Left colon (tissue), 2 donors: ENCODE results near the gene VPS51. TPM values are rescaled to one million over a fixed set of nuclear protein-coding genes. Genes with fewer than 3 reads are reported as not detected.
A peak's percentile ranks its signal among the peaks of the same experiment; 100 is the strongest.
"Not testable (repeated sequence)": the region's sequence is repeated elsewhere in the genome, so short reads cannot be mapped to it uniquely, and the experiment has no call there.

Source experiments
- ATAC-seq: fragments of 200-7000 bp; cut with Tn5 transposase; one replicate; pipeline ENCODE4 v1.9.1; 2020; ENCODE audit warnings: mild to moderate bottlenecking, moderate library complexity
- DNase-seq, 2 donors: peaks; one replicate each; pipeline ENCODE4 v3.0.0-alpha.2; 2020
- intact Hi-C, 2 donors: fragments of 100-400 bp; cut with DNase I in 1 of 2; cut with micrococcal nuclease in 1 of 2; formaldehyde crosslinking; loops; one replicate each; pipeline versions ENCODE4 v1.11.2 to v1.14.0; 2022; cut with DNase I, micrococcal nuclease
- microRNA-seq, 2 donors: library from miRNA; unstranded; fragments of <30 nt; microRNA quantifications; one replicate each; pipeline versions ENCODE4 v1.1.0 to v1.2.0, GENCODE V29; 2020
- total RNA-seq, 2 donors: library from RNA; stranded (reverse); fragmentation: NEBNext Ultra II Directional; extraction: Animal tissue kit (Norgen Biotek cat#: 25700); gene quantifications; one replicate each; pipeline ENCODE4 v1.2.1, GENCODE V29; 2021
- donor health status: DM: no; HTN: no; CAD: no.
- donor health status: DM: yes; HTN: yes; CAD: no.

Gene VPS51
- total RNA-seq, 2 donors from 2014 or later, result 174 to 186 TPM

GRCh38 chr11:65150131-65150508, 54.1 kb downstream of the VPS51 start:
- intact Hi-C loops, ATAC-seq: not testable (repeated sequence)
- DNase-seq, result peak in 1 of 2 donors; percentile 22

- DNase-seq (peak; percentile 85 to 93), ATAC-seq (peak; percentile 94)
- intact Hi-C loops, result no loop called here
Observed at GRCh38 chr11:65150509-65151299, 54.7 kb downstream of the VPS51 start.

GRCh38 chr11:65151331-65151899, 55.4 kb downstream of the VPS51 start:
- ATAC-seq, result no peak
- DNase-seq, result peak in 1 of 2 donors; percentile 17
- intact Hi-C loops, result no loop called here

GRCh38 chr11:65152122-65152521, 56.1 kb downstream of the VPS51 start:
- DNase-seq, result peak in 1 of 2 donors; percentile 1
- ATAC-seq, result no peak
- intact Hi-C loops, result no loop called here

- DNase-seq, result no peak
- no peak for ATAC-seq
- intact Hi-C loops, result no loop called here
Observed at GRCh38 chr11:65156256-65156655, 60.2 kb downstream of the VPS51 start.

GRCh38 chr11:65156926-65157325, 60.9 kb downstream of the VPS51 start:
- no peak for DNase-seq
- intact Hi-C loops, result no loop called here
- ATAC-seq, result no peak

- no peak for ATAC-seq
- intact Hi-C loops, result no loop called here
- no peak for DNase-seq
Observed at GRCh38 chr11:65157336-65157735, 61.3 kb downstream of the VPS51 start.

- intact Hi-C loops, result no loop called here
- DNase-seq, result no peak
- no peak for ATAC-seq
Observed at GRCh38 chr11:65159012-65159411, 63.0 kb downstream of the VPS51 start.

- intact Hi-C loops, result no loop called here
- DNase-seq (no peak), ATAC-seq (no peak)
Observed at GRCh38 chr11:65160643-65161042, 64.6 kb downstream of the VPS51 start.

Small RNAs within 50 kb of the gene (microRNA-seq; reads per million reads assigned to microRNA genes)
- gene MIR6751, result 0 reads per million in 2 donors

Other genes starting within 250 kb of the VPS51 start
- gene EHD1, start 217.6 kb upstream of the VPS51 start, total RNA-seq, result 10 to 100 TPM; 76.1 to 91.5 TPM
- 10 to 100 TPM; 25.3 to 43.4 TPM for gene ATG2A, start 179.0 kb upstream of the VPS51 start, total RNA-seq
- 10 to 100 TPM; 25.1 to 39.6 TPM for gene PPP2R5B, start 171.5 kb upstream of the VPS51 start, total RNA-seq
- gene GPHA2, start 160.3 kb upstream of the VPS51 start, total RNA-seq, result not detected
- gene MAJIN, start 124.1 kb upstream of the VPS51 start, total RNA-seq, result not detected
- 10 to 100 TPM; 17.4 to 17.6 TPM for gene BATF2, start 99.2 kb upstream of the VPS51 start, total RNA-seq
- gene ARL2, start 82.1 kb upstream of the VPS51 start, total RNA-seq, result 10 to 100 TPM; 59.1 to 60.3 TPM
- gene SNX15, start 68.8 kb upstream of the VPS51 start, total RNA-seq, result 10 to 100 TPM; 38.9 to 41.4 TPM
- gene SAC3D1, start 55.0 kb upstream of the VPS51 start, total RNA-seq, result 10 to 100 TPM; 11.1 to 11.6 TPM
- 10 to 100 TPM in 1 of 2 donors, 1 to 10 TPM in 1; 7.8 to 34.1 TPM for gene NAALADL1, start 37.7 kb upstream of the VPS51 start, total RNA-seq
- 1 to 10 TPM; 3.0 to 7.3 TPM for gene CDCA5, start 12.2 kb upstream of the VPS51 start, total RNA-seq
- 10 to 100 TPM; 45.3 to 45.6 TPM for gene ZFPL1, start 12.0 kb upstream of the VPS51 start, total RNA-seq
- gene TM7SF2, start 15.7 kb downstream of the VPS51 start, total RNA-seq, result 10 to 100 TPM; 24.6 to 36.0 TPM
- 1 to 10 TPM; 7.3 to 9.7 TPM for gene ZNHIT2, start 21.5 kb downstream of the VPS51 start, total RNA-seq
- gene FAU, start 25.9 kb downstream of the VPS51 start, total RNA-seq, result 100 to 1,000 TPM; 701 to 737 TPM
- gene MRPL49, start 26.1 kb downstream of the VPS51 start, total RNA-seq, result 10 to 100 TPM; 47.0 to 54.5 TPM
- 10 to 100 TPM; 64.5 to 70.4 TPM for gene SYVN1, start 38.3 kb downstream of the VPS51 start, total RNA-seq
- not detected for gene SPDYC, start 74.0 kb downstream of the VPS51 start, total RNA-seq
- gene CAPN1, start 85.7 kb downstream of the VPS51 start, total RNA-seq, result 100 to 1,000 TPM; 316 to 367 TPM
- gene POLA2, start 165.7 kb downstream of the VPS51 start, total RNA-seq, result 1 to 10 TPM; 4.3 to 9.8 TPM
- gene CDC42EP2, start 218.7 kb downstream of the VPS51 start, total RNA-seq, result 10 to 100 TPM; 10.3 to 16.2 TPM
- 10 to 100 TPM; 25.9 to 33.1 TPM for gene DPF2, start 237.6 kb downstream of the VPS51 start, total RNA-seq